ENCODE data around the gene PEPD.

The PEPD gene

DNA sequence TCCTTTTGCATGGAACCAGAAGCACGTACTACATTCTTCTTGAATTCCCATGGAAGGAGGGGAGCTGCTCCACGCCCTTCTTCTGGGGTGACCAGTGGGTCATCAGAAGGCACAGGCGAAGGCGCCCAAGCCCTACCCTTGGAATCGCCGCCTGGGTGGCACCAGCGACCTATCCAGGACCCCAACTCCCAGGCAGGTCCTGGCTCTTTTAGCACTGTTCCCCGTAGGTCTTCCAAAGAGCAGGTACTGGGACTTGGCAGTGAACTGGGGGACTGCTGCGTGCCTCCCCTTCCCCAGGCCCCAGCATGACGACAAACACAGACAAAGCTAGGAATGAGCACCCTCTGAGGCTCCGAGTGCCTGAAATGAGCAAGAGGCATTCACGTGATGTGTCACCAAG lies 103.1 kb downstream of the PEPD start:
- no peak for DNase-seq

DNA sequence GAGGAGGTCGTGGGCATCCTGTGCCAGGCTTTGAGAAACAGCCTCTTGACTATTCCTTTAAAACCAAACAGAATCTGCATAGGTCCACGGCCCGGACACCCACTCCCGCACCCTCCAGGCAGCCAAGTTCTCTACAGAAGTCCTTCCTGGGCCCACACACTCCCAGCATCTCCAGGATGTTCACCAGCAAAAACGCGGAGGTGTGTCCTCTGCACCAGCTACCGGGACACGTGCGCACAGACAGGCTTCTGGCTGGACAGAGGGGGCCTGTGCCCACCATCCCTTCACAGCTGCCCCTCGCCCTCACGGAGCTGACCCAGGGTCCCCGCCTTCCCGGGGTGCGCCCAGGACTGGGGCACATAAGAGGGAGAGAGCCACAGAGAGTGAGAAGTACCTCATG lies 103.8 kb downstream of the PEPD start:
- no peak for DNase-seq

DNA sequence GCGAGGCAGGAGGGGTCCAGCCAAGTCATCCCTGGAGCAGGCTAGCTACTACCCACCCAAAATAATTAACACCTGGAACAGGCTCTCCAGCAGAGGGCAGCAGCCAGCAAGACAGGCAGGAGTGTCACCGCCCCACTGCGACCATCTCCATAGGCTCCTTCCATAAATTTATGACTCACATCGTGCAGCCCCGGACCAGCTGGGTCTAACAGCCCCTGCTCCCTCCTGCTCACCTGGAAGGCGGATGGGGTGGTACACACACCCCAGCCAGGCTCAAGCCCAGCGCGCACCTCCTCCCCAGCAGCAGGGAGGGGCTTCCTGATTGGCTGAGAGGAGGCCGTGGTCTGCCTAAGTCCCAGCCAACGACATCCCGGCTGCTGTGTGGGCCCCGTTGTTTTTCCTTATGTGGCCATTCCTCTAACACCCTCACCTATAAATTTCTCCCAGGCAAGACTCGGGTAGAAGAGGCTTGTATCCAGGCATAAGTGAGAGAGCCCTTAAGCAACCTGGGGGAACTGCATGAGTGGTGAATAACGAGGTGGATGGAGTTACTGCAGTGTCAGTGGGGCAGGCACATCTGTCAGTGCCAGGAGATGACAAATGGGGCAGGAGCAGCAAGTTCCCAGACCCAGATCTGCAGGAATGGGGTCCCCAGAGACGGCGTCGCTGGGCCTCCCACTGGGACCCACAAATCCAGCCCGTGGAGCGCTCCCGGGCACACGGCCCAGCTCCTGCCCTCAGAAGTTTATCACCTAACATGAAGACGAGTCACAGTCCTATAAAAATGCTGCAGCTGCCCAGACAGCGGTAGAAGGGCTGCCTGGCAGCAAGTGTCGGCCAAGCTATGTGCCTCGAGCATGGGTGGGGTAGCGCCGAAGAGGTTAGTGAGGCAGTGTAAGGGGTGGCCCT lies 105.0 kb downstream of the PEPD start:
- DNase-seq: no peak

DNA sequence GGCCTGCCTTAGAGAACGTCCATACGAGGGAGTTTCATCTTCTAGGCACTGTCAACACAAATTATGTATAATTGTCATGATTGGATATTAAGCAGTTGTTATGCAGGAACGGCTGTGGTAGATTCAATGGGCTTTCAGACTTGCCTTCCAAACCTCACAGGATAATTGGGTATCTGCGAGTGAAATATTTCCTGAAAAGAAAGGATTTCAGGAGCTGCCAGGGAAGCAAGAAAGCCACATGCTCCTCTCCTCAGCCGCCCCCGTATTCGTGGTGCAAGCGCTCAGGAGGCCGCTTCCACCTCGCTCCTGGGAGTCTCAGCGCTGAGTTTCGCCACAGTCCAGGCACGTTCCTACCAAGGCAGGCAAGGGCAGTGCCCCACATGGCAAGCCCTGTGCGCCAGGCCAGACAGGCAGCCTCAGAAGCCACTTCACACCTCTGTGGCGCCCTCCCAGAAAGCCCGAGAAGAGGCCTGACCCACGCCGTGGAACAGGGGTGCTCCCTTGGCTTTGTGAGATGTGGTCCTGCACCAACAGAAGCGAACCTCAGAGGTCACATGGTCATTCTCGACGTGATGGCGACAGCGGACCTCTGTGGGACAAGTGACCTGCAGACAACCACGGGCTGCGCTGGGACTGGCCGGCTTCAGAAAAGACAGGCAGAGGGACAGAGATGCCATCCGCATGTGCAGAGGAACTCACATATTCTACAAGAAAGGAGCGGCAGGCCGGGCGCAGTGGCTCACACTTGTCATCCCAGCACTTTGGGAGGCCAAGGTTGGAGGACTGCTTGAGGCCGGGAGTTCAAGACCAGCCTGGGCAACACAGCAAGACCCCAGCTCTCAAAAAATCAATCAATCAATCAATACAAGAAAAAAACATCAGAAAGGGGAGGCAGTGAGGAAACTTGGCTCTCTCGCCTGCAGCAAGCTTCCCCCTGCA lies 106.7 kb downstream of the PEPD start:
- DNase-seq: no peak

DNA sequence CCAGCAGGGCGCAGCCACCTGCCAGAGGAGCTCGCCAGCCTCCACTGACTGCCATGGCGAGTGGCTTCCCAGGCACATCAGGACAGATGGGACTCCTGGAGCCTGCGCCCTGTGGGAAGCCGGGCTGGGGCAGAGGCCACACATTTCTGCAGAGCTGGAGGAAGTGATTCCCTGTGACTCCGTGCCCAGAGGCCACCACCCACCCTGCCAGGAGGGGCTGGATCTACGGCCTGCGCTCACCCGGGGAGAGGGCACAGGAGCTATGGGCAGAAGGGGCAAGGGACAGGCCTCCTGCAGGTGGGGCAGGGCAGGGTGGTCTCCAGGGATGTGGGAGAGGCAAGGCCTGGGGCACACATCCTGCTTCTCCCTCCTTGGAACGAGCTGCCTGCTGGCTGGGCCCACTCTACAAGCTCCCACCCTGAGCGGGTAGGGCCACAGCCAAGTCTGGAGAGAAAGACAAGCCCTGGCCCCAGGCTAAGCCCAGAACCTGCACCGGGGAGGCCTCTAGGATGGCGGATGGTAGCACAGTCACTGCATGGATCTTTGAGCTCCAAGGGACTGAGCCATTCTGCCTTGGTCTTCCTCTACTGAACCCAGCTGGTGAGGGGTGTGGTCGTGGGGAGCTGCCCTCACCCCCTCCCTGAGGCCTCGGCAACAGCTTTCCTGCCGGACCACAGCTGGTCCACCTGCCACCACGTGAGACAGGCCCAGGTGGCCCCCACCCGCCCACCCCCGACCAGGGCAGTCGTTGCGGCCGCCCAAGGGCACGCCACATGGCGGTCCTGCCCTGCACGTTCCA lies 107.5 kb downstream of the PEPD start:
- DNase-seq: no peak

DNA sequence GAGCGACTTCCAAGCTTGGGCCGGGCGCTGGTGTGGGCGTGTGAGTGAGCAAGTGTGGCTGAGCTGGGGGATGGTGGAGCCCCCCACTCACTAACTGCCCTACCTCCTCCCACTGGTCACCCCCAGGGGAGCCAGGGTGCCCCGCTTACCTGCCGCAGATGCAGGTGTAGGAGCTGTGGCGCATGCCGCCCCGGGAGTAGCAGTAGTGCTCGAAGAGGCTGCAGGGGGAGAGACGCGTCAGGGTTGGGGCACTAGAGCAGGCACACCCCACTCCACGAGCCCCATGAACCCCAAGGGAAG lies 108.2 kb downstream of the PEPD start:
- no peak for DNase-seq

DNA sequence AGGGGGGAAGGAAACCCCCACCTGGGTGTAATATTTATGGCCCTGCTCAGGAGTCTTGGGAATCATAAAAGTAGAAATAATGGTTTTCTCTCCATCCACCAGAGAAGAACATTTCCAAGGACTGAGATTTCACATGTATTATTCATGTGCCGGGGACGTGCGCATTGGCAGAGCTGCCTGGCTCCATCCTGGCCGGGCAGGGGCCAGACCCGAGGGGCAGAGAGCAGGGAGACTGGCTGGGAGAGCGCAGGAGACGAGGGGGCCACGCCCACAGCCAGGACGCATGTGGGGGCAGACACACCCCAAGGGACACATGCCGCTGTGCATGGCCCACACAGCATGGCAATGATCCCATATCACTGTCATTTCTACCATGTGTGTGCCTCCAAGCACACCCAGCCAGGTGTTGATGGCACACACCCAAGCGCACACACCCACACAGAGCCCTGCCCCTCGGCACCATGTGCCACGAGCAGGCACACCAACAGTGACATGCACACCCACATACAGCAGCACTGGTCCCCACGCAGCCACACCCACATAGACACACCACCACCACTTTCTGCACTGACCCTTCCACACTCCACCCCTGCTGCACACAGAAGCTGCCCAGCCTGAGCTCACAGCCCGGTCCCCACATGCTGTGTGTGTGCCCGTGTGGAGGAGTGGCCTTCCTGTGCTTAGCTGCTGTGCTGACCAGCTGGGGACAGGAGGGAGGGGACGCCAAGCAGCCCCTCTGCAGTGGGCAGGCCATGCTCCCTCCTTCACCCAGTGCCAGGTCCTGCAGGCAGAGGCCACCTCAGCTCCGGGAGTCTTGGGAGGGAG lies 108.8 kb downstream of the PEPD start:
- DNase-seq: no peak

DNA sequence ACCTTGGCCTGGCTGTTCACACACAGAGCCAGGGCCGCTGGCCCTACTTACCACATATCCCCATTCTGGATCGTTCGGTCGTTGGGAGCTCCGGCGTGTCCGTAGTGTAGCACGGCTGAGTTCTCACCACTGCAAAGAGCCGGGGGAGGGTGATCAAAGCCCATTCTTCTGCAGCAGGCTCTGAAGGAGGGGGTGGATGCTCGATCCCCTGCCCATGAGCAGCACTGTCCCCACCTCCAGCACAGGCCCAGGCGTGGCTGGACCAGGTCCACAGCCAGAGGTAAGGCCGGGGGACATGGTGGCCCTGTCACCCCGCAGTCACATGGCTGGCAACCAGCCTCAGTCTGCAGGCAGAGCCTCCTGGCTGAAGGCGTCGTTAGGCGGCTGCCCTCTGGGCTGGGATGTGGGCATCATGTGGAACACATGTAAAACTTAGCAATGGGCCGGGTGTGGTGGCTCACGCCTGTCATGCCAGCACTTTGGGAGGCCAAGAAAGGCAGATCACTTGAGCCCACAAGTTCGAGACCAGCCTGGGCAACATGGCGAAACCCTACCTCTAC lies 109.9 kb downstream of the PEPD start:
- no peak for DNase-seq

DNA sequence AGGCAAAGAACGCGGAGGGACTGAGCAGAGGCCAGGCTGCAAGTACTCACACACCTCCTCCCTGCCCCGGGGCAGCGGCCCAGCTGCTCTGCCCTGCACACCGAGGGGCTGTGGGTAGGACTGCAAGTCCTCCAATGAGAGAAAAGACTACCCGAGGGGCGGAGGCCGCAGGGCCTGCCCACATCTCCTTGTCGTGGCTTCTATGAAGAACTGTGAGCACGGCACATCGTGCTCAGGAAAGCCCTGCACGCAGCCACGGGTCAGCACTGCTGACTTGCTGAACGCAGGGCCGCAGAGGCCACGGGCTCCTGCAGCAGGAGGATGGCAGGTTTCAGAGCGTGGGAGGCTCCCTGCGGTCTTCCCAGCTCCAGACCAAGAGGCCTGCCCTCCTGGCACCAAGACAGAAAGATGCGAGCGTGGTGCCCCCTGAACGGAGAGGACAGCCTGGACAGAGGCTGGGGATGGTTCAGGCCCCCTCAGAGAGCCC lies 110.6 kb downstream of the PEPD start:
- DNase-seq: no peak

DNA sequence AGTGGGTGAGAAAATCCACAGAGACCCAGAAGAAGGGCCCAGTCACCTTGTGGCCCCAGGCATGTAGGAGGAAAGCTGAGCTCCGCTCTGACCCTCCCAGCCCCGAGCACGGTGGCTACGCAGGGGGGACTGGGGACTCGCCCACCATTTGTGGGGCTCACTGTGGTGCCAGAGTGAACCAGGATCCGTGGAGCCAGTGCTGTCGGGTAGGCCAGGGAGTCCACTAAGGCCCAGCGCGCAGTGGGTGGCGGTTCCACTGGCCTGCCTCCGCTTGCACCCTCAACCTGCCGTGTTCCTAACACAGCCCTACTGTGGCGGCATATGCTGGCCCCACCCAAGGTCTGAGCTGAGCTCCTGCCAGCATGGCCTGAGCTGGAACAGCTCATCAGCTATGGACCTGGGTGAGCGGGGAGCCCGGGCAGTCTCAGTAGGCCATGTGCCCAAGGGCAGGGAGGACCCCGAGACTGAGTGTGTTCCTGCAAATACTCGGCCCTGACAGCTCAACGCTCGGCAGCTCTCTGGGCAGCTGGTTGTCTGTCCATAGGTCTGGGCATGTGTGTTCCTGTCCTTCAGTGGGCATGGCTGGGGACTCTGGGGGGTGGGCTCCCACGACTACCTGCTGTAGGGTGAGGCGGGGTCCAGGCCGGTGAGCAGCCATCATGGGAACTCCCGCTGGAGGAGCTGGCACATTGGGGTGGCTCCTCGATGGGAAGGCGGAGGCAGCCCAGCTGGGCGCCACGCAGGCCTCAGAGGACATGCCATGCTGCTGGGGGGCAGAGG lies 111.5 kb downstream of the PEPD start:
- DNase-seq: no peak

DNA sequence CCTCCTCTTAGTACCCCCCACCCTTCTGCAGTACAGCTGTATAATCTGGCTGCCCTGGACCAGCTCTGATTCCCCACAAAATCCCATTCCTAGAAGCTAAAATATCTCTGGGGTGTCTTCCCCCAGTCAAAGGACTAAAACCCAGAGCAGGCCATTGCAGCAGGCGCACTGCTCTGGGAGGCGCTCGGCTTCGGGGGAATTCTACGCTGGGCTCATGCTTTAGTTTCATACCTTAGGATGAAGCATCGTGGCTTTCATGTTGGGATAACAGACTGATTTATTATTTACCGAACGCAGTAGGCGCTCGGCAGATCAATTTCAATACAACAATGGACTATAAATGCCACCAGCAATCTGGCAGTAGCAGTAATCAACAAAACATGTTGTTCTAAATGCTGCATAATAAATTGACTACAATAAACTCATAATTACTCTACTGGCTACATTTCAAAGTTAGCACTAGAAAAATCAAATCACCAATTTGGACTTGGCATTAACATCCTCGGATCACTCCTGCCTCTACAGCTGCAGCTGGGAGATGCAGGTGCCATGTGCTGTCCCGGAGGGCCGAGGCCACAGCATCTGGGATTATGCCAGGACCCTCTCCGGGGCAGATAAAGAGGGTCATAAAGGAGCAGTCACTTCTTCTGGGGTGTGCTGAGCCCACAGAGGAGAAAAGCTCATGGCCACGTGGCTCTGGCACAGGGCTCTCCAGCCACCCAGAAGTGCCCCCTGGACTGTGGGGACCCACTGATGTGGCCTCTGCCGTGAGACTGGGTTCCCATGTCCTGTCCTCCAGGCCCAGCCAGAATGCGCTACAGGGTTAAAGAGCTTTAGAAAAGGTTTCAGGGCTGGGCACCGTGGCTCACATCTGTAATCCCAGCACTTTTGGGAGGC lies 112.8 kb downstream of the PEPD start:
- no peak for DNase-seq

DNA sequence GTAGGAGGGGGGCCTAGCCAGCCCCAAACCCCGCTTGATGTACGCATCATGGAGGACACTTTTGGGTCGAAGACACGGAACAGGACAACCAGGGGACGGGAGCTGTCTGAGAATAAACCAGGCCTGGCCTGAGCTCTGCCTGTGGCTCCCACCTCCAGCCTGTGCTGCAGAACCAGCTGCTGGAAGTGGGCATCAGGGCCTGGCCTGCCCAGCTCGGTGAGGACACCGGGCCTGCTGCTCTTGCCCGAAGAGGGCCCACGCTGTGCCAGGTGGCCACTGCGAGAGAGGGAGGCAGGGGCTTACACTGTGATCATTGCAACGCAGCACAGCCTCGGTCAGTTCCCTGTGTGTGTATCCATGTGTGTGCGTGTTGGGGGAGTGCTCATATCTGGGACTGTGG lies 113.5 kb downstream of the PEPD start:
- no peak for DNase-seq

DNA sequence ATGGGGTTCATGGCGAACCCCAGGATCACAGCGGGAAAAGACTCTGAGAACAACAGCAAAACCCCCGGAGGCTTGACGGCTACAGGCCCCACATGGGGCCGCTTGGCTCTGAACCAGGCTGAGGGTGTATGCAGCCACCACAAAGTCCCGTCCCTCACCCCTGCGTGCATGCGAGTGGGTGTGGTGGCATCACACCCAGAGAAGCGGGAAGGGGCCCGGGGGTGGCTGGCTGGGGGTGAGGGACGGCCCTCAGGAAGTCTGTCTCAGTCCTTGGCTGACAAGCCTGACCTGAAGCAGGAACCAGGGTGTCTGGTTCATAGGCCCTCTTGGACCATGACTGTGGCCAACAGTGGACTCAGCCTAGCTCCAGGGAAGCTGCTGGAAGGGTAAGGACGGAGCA lies 113.9 kb downstream of the PEPD start:
- no peak for DNase-seq

DNA sequence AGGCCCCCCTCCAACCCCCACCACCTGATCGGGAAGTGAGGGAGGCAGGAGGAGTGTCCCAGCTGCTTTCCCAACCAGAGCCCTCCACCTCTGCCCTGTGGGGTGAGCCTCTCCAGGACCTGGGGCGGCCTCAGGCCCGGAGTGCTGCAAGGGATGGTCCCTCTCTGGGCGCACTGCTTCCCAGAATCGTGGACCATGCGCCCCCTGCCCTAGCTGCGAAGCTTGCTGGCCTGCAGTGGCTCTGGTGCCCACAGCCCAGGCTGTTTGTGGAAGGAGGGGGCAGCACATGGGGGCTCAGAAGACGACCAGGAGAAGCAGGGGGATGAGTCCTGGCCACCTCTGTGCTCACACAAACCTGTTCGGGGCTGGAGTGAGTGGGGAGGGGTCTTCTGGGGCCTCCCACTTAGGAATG lies 114.4 kb downstream of the PEPD start:
- no peak for DNase-seq

DNA sequence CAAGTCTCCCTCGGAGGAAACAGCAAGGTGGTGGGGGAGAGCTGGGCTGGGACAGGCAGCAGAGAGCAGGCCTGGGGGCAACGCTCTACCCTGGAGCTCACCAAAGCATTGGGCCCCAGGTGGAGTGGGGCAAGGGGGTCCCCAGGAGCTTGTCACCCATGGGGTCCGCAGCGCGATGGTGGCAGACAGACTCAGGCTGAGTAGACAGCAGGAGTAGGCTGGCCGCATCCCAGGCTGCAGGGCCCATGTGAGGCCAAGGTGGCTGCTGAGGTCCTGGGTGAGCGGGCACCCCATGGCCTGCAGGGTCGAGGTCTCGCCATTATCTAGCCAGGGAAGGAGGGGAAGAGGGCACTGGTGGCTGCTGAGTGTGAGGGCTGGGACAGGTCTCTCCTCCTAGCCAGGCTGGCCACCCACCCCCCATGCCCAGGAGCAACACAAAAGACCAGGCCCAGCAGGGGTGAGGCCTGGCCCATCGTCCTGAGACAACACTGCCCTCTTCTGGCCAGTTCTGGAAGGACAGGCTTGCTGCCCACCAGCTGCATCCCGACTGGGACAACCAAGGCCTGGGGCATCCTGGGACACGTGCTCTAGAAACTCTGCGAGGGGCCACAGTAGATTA lies 115.0 kb downstream of the PEPD start:
- DNase-seq: peak; percentile 43

DNA sequence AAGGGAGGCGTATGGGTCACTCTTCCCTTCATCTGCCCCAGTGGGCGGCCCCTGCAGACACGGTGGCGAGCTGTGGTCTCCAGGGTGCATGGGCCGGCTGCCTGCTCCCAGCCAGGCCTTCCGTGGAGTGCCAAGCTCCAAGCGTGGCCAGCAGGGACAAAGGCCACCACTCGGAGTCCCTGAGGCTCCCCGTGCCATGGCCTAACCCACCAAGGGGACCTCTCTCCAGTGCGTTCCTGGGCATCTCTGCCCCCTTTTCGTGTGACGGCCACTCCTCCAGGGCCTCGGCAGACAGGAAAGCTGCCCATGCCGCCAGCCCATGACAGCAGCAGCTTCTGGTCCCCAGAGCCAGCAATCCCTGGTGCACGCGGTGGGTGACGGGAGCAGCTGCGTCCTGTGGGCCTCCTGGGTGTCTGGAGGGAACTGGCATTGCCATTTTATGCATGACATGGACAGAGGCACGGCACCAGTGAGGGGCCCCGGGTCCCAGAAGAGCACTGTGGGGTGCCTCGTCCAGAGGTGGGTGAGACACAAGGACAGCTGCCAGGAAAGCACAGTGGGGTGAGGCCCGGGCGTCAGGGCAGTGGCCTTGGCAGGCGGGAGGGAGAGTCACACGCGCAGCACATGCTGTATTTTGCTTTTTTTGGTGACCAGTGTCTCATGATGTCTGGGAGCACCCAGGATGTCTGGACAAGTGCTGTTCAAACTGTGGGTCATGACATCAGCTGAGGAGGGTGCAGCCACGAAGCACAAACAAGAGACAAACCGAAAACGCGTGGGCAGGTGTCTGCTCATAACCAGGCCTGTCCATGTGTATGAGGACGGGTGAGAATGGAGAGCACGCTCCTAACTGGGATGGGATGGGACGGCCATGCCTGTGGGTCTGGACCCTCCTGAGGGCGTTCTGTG lies 115.8 kb downstream of the PEPD start:
- no peak for DNase-seq

DNA sequence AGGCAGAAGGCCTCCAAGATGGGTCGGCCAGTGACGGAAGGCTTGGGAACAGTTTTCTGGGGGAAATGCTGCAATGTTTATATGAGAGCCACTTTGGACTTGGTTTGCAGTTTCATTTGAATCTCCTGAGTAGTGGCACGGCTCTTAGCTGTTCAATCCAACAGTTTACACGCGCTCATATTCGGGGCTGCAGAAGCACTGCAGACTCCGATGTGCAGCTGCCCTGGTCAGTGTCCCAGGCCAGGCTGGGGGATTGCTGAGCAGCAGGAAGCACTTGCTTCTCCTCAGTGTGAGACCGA lies 116.4 kb downstream of the PEPD start:
- no peak for DNase-seq

DNA sequence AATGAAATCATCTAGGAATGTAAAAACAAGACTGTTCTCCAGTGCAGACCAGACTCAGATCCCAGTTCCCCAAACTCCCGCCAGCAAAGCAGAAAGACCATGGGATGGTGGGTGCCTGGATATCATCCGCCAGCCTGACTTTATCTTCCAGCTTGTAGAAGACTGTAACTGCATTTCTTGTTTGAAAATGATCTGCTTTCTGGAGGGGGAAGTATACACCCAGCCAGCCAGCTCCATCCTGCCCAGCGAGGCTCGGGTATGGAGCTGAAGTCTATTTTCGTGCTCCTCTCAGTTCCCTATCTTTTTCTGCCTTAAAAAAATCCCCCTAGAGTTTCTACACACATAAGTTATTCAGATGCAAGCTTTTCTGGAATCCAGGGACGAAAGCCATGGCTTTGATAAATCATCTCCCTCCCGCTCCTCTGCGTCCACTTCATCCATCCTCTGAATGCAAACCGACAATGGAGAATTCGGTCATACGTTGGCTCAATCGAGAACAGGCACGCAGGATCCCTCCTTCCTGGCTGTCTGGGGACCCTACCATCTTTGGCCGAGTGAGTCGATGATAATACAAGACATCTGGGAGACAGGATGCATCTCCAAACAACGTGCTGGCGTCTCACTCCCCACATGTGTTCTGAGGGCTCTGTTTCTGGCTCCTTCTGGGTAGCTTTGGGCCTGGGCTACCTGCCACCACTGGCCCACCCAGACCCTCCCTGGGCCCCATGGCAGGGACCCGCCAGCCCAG lies 116.9 kb downstream of the PEPD start:
- no peak for DNase-seq

Data from GOT3 (cell line).